ENCODE measurements around the gene CPE.

CPE gene

DNA sequence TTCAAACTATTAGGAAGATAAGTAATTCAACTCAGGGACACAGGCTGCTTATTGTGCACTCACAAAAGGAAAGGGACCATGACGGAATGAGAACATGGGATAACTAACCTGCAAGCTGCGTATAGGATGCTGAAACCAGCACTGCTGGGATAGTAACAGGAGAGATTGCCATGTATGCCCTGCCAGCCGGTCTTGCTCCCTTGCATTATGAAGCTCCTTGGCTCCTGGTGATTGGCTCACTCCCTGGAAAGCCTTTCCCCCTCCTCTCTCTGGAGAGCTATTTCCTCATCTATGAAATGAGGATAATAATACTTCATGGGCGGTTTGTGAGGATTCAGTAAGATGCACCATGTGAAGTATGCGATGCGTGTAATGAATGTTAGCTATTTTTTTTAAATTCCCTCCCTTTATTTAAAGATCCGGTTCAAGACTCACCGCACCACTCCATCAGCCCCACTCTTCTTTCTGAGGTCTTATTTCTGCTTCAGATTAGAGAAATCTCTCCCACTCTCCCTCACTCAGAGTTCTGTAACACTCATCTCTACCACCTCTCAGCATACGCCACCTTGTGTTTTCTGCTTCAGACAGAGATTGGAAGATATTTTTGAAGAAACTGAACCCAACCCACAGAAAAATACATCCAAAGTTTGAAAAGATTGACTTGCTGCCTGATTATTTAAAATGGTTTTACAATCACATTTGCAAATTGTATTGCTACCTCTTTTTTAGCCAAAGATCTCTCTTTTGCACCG is 33.0 kb upstream of the CPE start:
- H3K27me3 ChIP-seq (ENCODE audit: insufficient read depth, low read length, poor library complexity), result no peaks in the 10 kb centered on the region
- H2BK15ac ChIP-seq (replicated peaks; ENCODE audit: low read depth), result no peak overlapping the region
- no CpG with 5 or more reads among the region's 10 CpGs for WGBS (ENCODE audit: extremely low coverage, insufficient coverage, low lambda C conversion rate)
- H4K8ac ChIP-seq (ENCODE audit: low read depth, low read length), result no peak overlapping the region
- H3K4ac ChIP-seq (ENCODE audit: low read depth, low read length), result no peak overlapping the region
- peaks cover 1% of the 10 kb centered on the region for H3K36me3 ChIP-seq (ENCODE audit: control insufficient read depth, insufficient read depth, low read length)
- H3K27ac ChIP-seq (ENCODE audit: low read depth, low read length), result no peak overlapping the region
- H3K79me1 ChIP-seq (ENCODE audit: low read length), result no peaks in the 10 kb centered on the region
- no peak overlapping the region for H3K4me2 ChIP-seq (ENCODE audit: low read length)
- H3K4me1 ChIP-seq (ENCODE audit: control insufficient read depth, low read depth, low read length), result no peaks in the 10 kb centered on the region
- H4K5ac ChIP-seq (ENCODE audit: low read length), result no peak overlapping the region
- H2BK5ac ChIP-seq (ENCODE audit: low read length), result no peak overlapping the region
- no peaks in the 10 kb centered on the region for H3K79me2 ChIP-seq (ENCODE audit: control insufficient read depth, insufficient read depth, low read length)
- H3K4me3 ChIP-seq (ENCODE audit: low read length), result no peak overlapping the region
- H3K56ac ChIP-seq (ENCODE audit: low read length), result no peak overlapping the region
- no peak overlapping the region for H2BK120ac ChIP-seq (ENCODE audit: low read depth, low read length)
- no peak overlapping the region for H3K23ac ChIP-seq (ENCODE audit: low read length)
- H3K9ac ChIP-seq (ENCODE audit: low read length), result no peak overlapping the region
- no peak overlapping the region for H3K18ac ChIP-seq (ENCODE audit: low read length)
- no peak for DNase-seq
- no peak overlapping the region for H2AK5ac ChIP-seq (ENCODE audit: low read length)

DNA sequence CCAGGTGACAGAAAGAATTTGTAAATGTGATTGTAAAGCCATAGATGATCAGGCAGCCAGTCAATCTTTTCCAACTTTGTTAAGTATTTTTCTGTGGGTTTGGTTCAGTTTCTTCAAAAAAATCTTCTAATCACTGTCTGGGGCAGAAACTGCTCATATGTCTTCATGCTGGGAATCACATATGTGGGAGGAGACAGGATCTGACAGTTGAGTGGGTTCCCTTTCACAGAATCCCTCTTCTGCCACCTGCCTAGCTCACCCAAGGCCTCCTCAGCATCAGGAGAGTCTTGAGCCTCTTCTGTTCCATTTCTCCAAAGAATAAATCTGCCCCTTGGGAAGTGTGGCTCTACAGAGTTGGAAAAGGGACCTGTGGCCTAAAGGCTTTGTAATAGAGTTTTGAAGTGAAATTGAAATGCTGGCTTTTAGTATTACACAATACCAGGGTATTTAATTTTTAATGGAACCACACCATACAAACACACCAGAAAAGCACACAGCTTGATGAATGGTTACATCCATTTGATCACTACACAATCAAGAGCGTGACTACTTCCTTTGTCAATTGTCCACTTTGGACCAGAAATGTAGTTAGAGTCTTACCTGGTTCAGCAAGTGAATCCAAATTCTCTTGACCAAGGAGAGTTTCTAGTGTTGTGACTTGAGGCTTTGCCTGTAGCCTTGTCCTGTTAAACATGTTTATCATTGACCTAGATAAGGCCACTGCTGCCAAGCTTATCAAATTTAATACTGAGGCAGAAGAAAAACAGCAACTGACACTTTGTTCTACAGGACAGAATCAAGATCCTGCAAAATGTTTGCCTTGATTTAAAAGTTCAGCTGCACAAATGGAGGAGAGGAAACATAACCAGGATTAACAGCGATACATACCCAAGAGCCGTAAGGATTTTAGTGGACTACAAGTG is 30.9 kb upstream of the CPE start:
- no CpG with 5 or more reads among the region's 3 CpGs for WGBS (ENCODE audit: extremely low coverage, insufficient coverage, low lambda C conversion rate)
- Histone ChIP-seq H2AK5ac (ENCODE audit: low read length) (no peak overlapping the region), H4K5ac (ENCODE audit: low read length) (no peak overlapping the region), H3K56ac (ENCODE audit: low read length) (no peak overlapping the region), H4K8ac (ENCODE audit: low read depth, low read length) (no peak overlapping the region), H2BK120ac (ENCODE audit: low read depth, low read length) (no peak overlapping the region), H3K23ac (ENCODE audit: low read length) (no peak overlapping the region), H3K79me1 (ENCODE audit: low read length) (no peaks in the 10 kb centered on the region), H3K9ac (ENCODE audit: low read length) (no peak overlapping the region), H3K4me3 (ENCODE audit: low read length) (no peak overlapping the region), H3K27me3 (ENCODE audit: insufficient read depth, low read length, poor library complexity) (no peaks in the 10 kb centered on the region), H3K18ac (ENCODE audit: low read length) (no peak overlapping the region), H3K79me2 (ENCODE audit: control insufficient read depth, insufficient read depth, low read length) (no peaks in the 10 kb centered on the region), H3K4ac (ENCODE audit: low read depth, low read length) (no peak overlapping the region), H2BK5ac (ENCODE audit: low read length) (no peak overlapping the region), H2BK15ac (replicated peaks; ENCODE audit: low read depth) (no peak overlapping the region), H3K27ac (ENCODE audit: low read depth, low read length) (no peak overlapping the region), H3K36me3 (ENCODE audit: control insufficient read depth, insufficient read depth, low read length) (no peaks in the 10 kb centered on the region), H3K4me2 (ENCODE audit: low read length) (no peak overlapping the region), H3K4me1 (ENCODE audit: control insufficient read depth, low read depth, low read length) (no peaks in the 10 kb centered on the region)
- no peak for DNase-seq

DNA sequence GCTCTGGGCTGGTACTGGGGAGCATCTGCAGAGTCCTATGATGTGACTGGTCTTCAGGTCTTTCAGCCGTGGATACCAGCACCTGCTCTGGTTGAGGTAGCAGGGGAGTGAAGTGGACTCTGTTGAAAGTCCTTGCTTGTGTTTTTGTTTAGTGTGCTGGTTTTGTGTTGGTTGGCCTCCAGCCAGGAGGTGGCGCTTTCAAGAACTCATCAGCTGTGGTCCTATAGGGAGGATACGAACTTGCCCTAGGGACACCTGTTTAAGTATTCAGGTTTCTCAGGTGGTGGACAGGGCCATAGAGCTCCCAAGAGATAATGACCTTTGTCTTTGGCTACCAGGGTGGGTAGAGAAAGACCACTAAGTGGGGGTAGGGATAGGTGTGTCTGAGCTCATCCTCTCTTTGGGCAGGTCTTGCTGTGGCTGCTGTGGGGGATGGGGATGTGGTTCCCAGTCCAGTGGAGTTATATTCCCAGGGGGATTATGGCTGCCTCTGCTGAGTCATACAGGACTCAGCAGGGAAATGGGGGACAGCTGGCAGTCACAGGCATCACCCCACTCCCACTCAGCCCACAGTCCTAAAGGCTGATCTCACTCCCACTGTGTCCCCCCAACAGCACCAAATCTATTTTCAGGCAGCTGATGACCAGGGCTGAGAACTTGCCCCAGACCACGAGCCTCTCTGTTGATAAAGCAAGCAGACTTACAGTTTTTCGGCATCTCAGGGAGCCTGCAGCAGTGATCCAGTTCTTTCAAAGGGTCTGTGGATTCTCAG is 27.3 kb upstream of the CPE start:
- Histone ChIP-seq H4K5ac (ENCODE audit: low read length) (no peak overlapping the region), H3K56ac (ENCODE audit: low read length) (no peak overlapping the region), H2BK5ac (ENCODE audit: low read length) (no peak overlapping the region), H3K4me2 (ENCODE audit: low read length) (no peak overlapping the region), H3K36me3 (ENCODE audit: control insufficient read depth, insufficient read depth, low read length) (no peaks in the 10 kb centered on the region), H2BK120ac (ENCODE audit: low read depth, low read length) (no peak overlapping the region), H3K27ac (ENCODE audit: low read depth, low read length) (no peak overlapping the region), H2AK5ac (ENCODE audit: low read length) (no peak overlapping the region), H3K4ac (ENCODE audit: low read depth, low read length) (no peak overlapping the region), H3K18ac (ENCODE audit: low read length) (no peak overlapping the region), H4K8ac (ENCODE audit: low read depth, low read length) (no peak overlapping the region), H3K4me3 (ENCODE audit: low read length) (no peak overlapping the region), H3K23ac (ENCODE audit: low read length) (no peak overlapping the region), H3K4me1 (ENCODE audit: control insufficient read depth, low read depth, low read length) (no peaks in the 10 kb centered on the region), H3K9ac (ENCODE audit: low read length) (no peak overlapping the region), H3K79me1 (ENCODE audit: low read length) (no peaks in the 10 kb centered on the region), H2BK15ac (replicated peaks; ENCODE audit: low read depth) (no peak overlapping the region), H3K79me2 (ENCODE audit: control insufficient read depth, insufficient read depth, low read length) (no peaks in the 10 kb centered on the region), H3K27me3 (ENCODE audit: insufficient read depth, low read length, poor library complexity) (no peaks in the 10 kb centered on the region)
- WGBS (ENCODE audit: extremely low coverage, insufficient coverage, low lambda C conversion rate), result no CpG with 5 or more reads among the region's 5 CpGs
- peak; percentile 43 for DNase-seq

DNA sequence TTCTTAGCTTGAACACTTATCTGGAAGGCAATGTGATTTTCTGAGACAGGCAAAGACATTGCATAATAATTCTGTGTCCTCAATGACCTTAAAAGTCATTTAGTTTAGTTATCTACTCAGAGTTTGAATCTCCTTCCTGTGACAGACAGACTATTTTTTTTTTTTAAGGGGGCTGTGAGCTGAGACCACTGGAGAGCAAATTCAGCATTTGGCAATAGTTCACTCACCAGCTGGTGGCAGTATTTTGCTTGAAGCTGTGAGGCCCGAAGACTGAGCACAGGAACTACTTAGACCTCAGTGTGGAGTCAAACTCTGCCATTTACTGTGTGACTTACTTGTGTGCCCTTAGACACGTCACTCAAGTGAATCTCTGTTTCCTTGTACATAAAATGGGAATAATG is 22.9 kb upstream of the CPE start:
- H3K23ac ChIP-seq (ENCODE audit: low read length), result no peak overlapping the region
- H2BK15ac ChIP-seq (replicated peaks; ENCODE audit: low read depth), result no peak overlapping the region
- H4K5ac ChIP-seq (ENCODE audit: low read length), result no peak overlapping the region
- no peak overlapping the region for H4K8ac ChIP-seq (ENCODE audit: low read depth, low read length)
- H3K79me1 ChIP-seq (ENCODE audit: low read length), result no peaks in the 10 kb centered on the region
- H3K56ac ChIP-seq (ENCODE audit: low read length), result no peak overlapping the region
- H3K36me3 ChIP-seq (ENCODE audit: control insufficient read depth, insufficient read depth, low read length), result no peaks in the 10 kb centered on the region
- no peak overlapping the region for H3K18ac ChIP-seq (ENCODE audit: low read length)
- no peaks in the 10 kb centered on the region for H3K4me1 ChIP-seq (ENCODE audit: control insufficient read depth, low read depth, low read length)
- DNase-seq, result peak; percentile 82
- no peak overlapping the region for H3K9ac ChIP-seq (ENCODE audit: low read length)
- H3K4me2 ChIP-seq (ENCODE audit: low read length), result no peak overlapping the region
- no peak overlapping the region for H3K4me3 ChIP-seq (ENCODE audit: low read length)
- no peak overlapping the region for H2BK120ac ChIP-seq (ENCODE audit: low read depth, low read length)
- no peaks in the 10 kb centered on the region for H3K79me2 ChIP-seq (ENCODE audit: control insufficient read depth, insufficient read depth, low read length)
- no peak overlapping the region for H2BK5ac ChIP-seq (ENCODE audit: low read length)
- H2AK5ac ChIP-seq (ENCODE audit: low read length), result no peak overlapping the region
- no CpG with 5 or more reads among the region's 2 CpGs for WGBS (ENCODE audit: extremely low coverage, insufficient coverage, low lambda C conversion rate)
- no peak overlapping the region for H3K27ac ChIP-seq (ENCODE audit: low read depth, low read length)
- no peaks in the 10 kb centered on the region for H3K27me3 ChIP-seq (ENCODE audit: insufficient read depth, low read length, poor library complexity)
- H3K4ac ChIP-seq (ENCODE audit: low read depth, low read length), result no peak overlapping the region

DNA sequence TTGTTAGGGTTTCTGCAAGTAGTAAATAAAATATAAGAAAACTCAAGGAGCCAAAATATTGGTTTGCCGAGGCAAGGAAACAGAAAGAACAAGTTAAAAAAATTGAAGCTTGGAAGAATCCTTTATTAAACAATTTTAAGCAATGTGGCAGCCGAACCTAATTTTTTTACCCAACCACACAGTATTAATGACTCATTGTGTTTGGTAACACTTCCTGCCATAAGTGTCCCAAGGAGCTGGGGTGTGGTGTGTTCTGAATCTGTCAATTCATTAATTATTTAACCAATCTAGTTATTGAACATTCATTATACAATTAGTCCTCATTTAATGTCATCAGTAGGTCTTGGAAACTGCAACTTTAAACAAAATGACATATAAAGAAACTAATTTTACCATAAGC is 19.3 kb upstream of the CPE start:
- H3K18ac ChIP-seq (ENCODE audit: low read length), result no peak overlapping the region

More for the DNA sequence above, 19.3 kb upstream of the CPE start:
- WGBS (ENCODE audit: extremely low coverage, insufficient coverage, low lambda C conversion rate), result no CpG with 5 or more reads among the region's 2 CpGs
- Histone ChIP-seq H3K4me3 (ENCODE audit: low read length) (no peak overlapping the region), H2BK120ac (ENCODE audit: low read depth, low read length) (no peak overlapping the region), H4K8ac (ENCODE audit: low read depth, low read length) (no peak overlapping the region), H3K4ac (ENCODE audit: low read depth, low read length) (no peak overlapping the region), H3K27me3 (ENCODE audit: insufficient read depth, low read length, poor library complexity) (no peaks in the 10 kb centered on the region), H2BK15ac (replicated peaks; ENCODE audit: low read depth) (no peak overlapping the region), H3K27ac (ENCODE audit: low read depth, low read length) (no peak overlapping the region), H4K5ac (ENCODE audit: low read length) (no peak overlapping the region), H3K56ac (ENCODE audit: low read length) (no peak overlapping the region), H3K79me1 (ENCODE audit: low read length) (no peaks in the 10 kb centered on the region), H3K23ac (ENCODE audit: low read length) (no peak overlapping the region), H3K4me1 (ENCODE audit: control insufficient read depth, low read depth, low read length) (no peaks in the 10 kb centered on the region), H3K79me2 (ENCODE audit: control insufficient read depth, insufficient read depth, low read length) (no peaks in the 10 kb centered on the region), H3K4me2 (ENCODE audit: low read length) (no peak overlapping the region), H2BK5ac (ENCODE audit: low read length) (no peak overlapping the region), H3K9ac (ENCODE audit: low read length) (no peak overlapping the region), H3K36me3 (ENCODE audit: control insufficient read depth, insufficient read depth, low read length) (no peaks in the 10 kb centered on the region), H2AK5ac (ENCODE audit: low read length) (no peak overlapping the region)
- DNase-seq, result no peak
